CD4-positive, alpha-beta T cell treated with Interleukin-4 for 4 hours (primary cell): ENCODE data around the gene MISP3.
A peak's percentile ranks its signal among the peaks of the same experiment; 100 is the strongest.

ENCODE experiments used
- DNase-seq: peaks from one replicate; pipeline ENCODE4 v3.0.0-alpha.2; 2020

MISP3 gene

GRCh38 chr19:14106840-14107239 lies 34.3 kb downstream of the MISP3 start:
- DNase-seq = no peak

DNA sequence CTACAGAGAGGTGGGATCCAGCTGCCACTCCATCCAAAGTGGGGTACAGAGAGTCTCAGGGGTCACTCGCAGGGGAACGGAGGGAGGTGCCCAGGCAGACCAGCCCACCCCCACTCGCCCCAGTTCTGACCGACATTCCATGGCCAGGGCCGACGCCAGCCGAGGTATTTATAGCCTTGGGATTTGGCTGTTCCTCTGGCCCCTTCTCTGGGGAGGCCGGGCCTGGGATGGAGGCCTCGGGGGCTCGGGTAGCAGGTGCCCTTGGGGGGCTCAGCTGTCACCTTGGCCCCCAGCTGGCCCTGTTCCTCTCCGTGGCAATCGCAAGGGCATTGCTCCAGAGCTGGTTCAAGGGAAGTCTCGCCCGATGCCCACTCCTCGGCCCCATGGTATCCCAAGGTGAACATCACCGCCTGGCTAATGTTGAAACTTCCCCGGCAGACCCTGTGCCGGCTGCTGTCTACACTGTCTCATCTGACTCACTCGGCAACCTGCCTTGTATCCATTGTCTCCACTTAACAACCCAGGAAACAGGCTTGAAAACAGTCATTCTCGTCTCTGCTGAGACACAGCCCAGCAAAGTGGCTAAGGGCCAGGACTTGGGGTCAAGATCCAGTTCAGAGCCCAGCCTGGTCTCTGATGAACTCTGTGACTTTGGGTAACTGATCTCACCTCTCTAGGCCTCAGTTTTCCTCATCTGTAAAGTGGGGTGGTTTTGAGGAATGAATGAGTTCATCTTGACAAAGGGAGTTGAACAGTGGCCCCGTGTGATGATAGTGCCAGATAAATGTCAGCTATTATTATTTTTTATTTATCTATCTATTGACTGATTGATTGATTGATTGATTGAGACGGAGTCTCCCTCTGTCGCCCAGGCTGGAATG lies 35.2 kb downstream of the MISP3 start:
- no peak for DNase-seq

- no peak for DNase-seq
Measured at GRCh38 chr19:14110650-14111049, 38.1 kb downstream of the MISP3 start.

DNA sequence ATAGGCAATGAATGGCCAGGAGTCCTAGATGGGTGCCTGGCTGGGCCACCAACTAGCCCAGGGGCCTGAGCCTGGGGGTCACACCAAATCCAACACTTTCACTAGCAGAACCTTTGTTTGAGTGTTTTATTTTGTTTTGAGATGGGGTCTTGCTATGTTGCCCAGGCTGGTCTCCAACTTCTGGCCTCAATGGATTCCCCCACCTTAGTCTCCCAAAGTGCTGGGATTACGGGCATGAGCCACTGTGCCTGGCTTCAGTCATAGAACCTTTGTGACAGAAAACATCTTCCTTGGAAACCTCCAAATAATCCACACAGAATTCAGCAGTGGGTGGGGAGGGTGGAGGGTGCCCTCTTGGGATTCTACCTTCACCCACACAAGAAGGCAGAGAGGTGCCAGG lies 38.9 kb downstream of the MISP3 start:
- no peak for DNase-seq

DNA sequence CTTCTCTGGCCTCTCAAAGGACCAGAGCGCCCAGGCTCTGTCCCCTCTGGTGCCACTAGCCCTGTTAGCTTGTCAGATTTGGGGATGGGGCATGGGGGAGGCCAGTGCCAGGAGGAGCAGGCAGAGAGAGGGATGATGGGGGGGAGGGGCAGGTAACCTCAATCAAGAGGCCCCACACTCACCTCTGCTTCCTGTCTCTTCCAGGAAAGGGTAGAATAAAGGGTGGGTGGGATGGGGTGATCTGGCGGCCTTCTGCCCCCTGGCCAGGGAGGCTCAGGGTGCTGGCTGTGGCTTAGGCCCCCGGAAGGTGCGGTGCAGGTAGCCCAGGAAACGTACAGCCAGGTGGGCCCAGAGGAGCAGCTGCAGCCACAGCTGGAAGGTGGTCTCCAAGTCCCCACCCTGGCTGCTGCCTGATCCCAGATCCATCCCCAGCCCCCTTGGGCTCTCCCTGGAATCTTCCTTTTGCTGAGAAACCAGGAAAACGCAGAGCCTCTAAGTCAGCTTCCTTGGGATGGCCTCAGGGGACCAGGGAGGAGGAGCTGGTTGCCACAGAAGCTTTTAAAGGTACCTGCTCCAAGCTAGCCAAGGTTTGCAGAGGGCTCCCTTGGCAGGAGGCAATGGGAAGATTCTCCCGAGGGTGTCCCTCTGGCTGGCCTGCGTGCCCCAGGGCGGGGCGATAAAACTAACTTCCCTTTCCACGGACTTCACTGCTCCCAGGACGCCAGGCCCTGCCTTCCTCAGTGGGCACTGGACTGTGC lies 39.6 kb downstream of the MISP3 start:
- no peak for DNase-seq

DNA sequence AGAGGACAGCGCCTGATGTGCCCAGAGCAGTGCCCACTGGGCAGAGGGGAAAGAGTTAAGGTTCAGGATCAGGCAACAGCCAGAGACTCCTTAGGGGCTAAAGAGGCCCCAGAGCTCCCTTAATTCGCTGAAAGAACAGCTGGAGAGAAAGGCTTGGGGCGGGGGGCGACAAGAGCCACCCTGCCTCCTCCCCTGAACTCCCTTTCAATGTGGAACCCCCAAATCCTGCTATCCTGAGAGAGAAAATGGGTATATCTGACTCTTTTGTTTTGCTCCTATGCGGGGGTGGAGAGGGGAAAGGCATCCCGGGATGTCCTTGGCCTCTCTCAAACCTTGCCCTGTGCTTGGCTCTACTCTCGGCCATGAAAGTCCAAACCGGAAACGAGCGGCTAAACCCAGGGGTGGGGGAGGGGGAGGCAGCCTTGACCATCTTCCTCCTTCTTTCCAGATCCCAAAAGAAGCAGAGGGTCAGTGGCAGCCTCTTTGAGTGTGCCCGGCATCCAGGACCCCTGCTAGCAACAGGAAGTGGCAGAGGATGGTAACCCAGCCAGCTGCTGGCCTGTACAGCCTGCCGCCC lies 40.3 kb downstream of the MISP3 start:
- no peak for DNase-seq

DNA sequence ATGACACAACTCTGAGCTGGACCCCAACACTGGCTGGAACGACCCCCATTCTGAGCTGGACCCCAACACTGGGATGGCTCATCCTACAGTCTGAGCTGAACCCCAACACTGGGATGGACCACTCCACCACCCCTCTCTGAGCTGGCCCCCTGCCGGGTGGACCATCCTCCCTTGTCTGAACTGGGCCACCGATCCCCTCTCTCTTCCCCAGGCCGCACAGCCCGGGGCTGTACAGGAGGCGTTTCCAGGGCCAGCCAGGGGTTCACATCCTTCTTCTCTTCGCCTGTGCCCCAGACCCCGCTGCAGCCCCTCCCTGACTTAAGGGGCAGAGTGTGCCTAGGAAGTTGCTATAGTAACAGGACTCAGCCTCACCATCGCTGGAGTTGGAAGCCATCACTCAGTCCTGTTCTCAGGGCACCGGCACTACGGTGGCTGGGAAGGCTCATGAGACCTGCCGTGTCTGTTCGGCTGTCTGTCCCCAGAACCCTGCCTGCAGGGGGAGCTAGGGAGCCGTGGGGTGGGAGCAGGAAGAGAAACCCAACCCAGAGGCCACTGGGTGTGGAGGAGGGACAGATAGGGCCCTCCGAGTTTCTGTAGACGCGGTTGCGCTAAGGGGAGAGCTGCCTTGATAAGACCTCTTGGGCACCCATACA lies 41.3 kb downstream of the MISP3 start:
- DNase-seq = no peak

- no peak for DNase-seq
Measured at GRCh38 chr19:14114439-14114838, 41.9 kb downstream of the MISP3 start.

DNA sequence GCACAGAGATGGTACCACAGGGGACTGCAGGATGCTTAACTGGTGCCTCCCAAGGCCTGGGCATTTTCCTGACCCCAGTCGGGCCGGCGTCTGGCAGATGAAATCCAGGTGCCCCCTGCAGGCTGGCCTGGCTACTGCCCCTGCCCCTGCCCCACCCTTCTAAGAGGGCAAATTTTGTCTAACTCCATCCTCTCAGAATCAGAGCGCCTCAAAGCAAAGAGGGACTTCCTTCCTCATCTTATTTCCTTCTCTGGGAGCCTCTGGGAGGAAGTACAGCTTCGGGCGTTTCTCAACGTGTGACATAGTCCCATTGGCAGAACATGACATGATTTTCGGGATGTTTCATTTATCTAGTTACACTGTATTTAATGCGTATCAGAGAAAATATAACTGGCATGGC lies 42.3 kb downstream of the MISP3 start:
- DNase-seq = peak; percentile 46

- DNase-seq = no peak
Measured at GRCh38 chr19:14115756-14116155, 43.2 kb downstream of the MISP3 start.

GRCh38 chr19:14116525-14116917 lies 43.9 kb downstream of the MISP3 start:
- no peak for DNase-seq

DNA sequence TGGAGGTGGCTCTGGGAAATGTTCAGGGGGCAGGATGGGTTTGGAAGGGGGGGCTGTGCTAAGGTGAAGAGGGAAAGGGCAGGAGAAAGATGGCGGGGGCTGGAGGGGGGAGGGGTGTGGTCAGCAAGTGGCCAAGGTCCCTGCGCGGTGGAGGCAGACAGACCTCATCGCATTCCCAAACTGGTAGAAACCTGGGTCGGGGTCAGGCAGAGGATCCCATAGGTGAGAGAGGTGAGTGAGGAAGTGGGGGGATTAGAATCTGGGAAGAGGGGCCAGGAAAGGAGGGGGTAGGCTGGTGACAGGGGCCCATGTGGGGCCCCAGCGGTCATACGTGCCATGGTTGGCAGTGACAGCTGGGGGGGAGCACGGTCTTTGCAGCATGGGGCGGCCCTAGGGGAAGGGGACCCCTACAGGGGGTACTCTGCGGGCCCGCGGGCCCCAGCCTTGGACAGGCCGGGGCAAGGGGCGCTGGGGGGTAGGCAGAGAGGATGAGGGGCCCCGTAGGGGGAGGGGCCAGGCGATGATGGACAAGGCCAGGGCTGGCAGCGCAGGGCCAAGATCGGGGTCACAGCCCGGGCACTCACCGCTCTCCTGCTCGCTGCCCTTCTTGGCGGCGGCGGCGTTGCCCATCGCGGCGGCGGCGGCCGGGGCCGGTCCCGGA lies 44.5 kb downstream of the MISP3 start:
- DNase-seq = no peak

DNA sequence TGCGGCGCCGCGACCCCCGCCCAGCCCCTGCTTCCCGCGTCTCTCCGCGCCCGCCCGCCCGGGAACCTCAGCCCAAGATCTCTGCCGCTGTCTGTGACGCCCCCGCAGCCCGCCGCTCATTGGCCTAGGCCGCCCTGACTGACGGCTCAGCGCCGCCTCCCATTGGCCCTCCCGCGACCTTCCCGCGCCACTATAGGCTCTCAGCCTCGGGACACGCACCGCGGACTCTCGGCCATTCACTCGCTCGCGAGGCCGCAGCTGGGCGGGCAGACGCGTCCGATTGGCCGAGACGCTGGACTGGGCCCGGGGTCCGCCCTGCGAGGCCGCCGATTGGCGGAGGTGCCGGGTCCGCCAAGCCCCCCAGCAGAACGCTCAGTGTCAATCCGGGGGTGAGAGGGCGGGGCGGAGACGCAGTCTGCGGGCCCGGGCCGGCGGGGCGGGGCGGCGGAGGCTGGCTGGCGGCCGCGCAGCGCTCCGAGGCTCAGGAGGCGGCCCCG lies 45.1 kb downstream of the MISP3 start, which contains the start of gene PRKACA:
PRKACA (minus strand) TSS at position 95 of the 497 bp plus-strand sequence. CDS start 215 bp downstream, outside the sequence.
- peak; percentile 99 for DNase-seq

- peak; percentile 23 for DNase-seq
Measured at GRCh38 chr19:14118165-14119051, 45.8 kb downstream of the MISP3 start.

- DNase-seq = no peak
Measured at GRCh38 chr19:14119146-14119545, 46.6 kb downstream of the MISP3 start.

DNA sequence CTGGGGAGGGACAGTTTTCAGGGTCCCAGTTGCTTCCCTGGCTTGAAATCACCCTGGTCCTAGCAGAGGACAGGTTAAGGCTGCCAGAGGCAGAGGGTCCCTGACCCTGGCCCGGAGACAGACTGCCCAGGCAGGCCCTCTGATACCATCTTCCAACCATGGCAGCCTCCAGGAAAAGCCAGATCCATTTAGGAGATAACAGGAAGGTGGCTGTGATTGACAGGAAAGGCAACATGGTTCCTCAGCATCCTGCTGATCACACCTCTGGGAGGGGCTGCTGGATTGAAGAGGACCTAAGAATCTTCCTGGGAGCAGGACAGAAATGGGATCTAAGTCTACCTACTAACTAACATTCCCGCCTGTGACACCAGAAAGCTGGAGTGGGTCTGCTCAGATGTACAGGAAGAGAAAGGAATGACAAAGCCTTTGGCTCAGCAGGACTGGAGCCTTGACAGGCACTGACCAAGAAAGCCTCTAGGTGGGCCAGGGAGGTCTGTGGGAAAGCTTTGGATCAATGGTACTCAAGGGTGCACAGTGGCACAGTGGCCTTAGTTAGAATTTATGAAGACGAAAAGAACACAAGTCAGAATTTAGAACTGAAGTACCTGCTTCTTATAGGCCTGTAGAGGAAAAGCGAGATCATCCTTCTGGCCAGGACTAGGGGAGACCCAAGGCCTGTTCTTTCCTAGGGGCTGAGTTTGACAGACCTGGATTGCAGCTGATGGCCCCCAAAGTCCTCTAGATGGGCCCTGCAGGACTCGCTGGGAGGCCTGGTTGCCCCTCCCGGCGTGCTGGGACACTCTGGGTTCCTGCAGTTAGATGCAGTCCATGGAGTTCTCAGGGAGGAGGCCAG lies 47.3 kb downstream of the MISP3 start:
- DNase-seq = no peak

DNA sequence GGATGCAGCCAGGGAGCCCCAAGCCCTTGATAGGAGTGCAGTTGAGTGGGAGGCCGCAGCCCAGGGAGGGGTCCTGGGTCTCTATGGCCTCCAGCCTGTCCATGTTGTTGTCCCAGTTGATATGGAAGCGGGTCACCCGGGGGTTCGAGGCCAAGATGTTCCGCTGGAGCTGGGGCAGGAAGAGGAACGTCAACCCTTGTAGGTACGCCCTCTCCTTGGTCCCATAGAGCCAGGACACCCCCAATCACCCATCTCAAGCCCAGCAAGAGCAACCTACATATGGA lies 47.9 kb downstream of the MISP3 start:
- DNase-seq = no peak

- no peak for DNase-seq
Measured at GRCh38 chr19:14122924-14123323, 50.3 kb downstream of the MISP3 start.
